HL-60 (cell line): Measurements from ENCODE around the gene KIF26B.

Experiments
- CTCF ChIP-seq: IDR thresholded peaks from one replicate; pipeline ENCODE4 v1.5.1; 2011; ENCODE audit warnings: low read length, control low read depth, inconsistent platforms; ENCODE audit not compliant: insufficient read depth
- POLR2AphosphoS5 ChIP-seq: IDR thresholded peaks from 2 replicates; pipeline ENCODE4 v1.6.1; 2012; ENCODE audit warnings: low read depth

GRCh38 chr1:245448531-245448930, 293.7 kb downstream of the KIF26B start:
- no peak for TF ChIP-seq CTCF
- no peak for TF ChIP-seq POLR2AphosphoS5
